ENCODE measurements around the gene KCNK15.
A peak's percentile ranks its signal among the peaks of the same experiment; 100 is the strongest.

The KCNK15 gene

GRCh38 chr20:44747166-44748004, 1.7 kb downstream of the KCNK15 start:
- DNase-seq (ENCODE audit: low read depth) = peak; percentile 70
- H3K4me3 ChIP-seq (ENCODE audit: low read depth, low read length) = no peak overlapping the region
- peak; percentile 73 for TF ChIP-seq CTCF (IDR thresholded peaks at IDR 0.05; ENCODE audit: insufficient read depth, low read depth, low read length, missing control alignments)

- DNase-seq (ENCODE audit: low read depth) = no peak
These were observed 2.3 kb downstream of the KCNK15 start for GRCh38 chr20:44748005-44748370.

GRCh38 chr20:44750081-44750805, 4.6 kb downstream of the KCNK15 start:
- no peak for DNase-seq (ENCODE audit: low read depth)
- H3K4me3 ChIP-seq (ENCODE audit: low read depth, low read length) = no peak overlapping the region
- no peak for TF ChIP-seq CTCF (IDR thresholded peaks at IDR 0.05; ENCODE audit: insufficient read depth, low read depth, low read length, missing control alignments)

More at GRCh38 chr20:44748005-44748370, 2.3 kb downstream of the KCNK15 start:
- no peak for TF ChIP-seq CTCF (IDR thresholded peaks at IDR 0.05; ENCODE audit: insufficient read depth, low read depth, low read length, missing control alignments)
- H3K4me3 ChIP-seq (ENCODE audit: low read depth, low read length) = no peak overlapping the region

- H3K4me3 ChIP-seq (ENCODE audit: low read depth, low read length) = no peak overlapping the region
- DNase-seq (ENCODE audit: low read depth) = no peak
- no peak for TF ChIP-seq CTCF (IDR thresholded peaks at IDR 0.05; ENCODE audit: insufficient read depth, low read depth, low read length, missing control alignments)
These were observed 6.7 kb downstream of the KCNK15 start for GRCh38 chr20:44752099-44752931.

GRCh38 chr20:44754554-44754953, 8.9 kb downstream of the KCNK15 start:
- no peak overlapping the region for H3K4me3 ChIP-seq (ENCODE audit: low read depth, low read length)
- no peak for DNase-seq (ENCODE audit: low read depth)
- no peak for TF ChIP-seq CTCF (IDR thresholded peaks at IDR 0.05; ENCODE audit: insufficient read depth, low read depth, low read length, missing control alignments)

- no peak overlapping the region for H3K4me3 ChIP-seq (ENCODE audit: low read depth, low read length)
- TF ChIP-seq CTCF (IDR thresholded peaks at IDR 0.05; ENCODE audit: insufficient read depth, low read depth, low read length, missing control alignments) = no peak
- DNase-seq (ENCODE audit: low read depth) = no peak
These were observed 10.5 kb downstream of the KCNK15 start for GRCh38 chr20:44756011-44756688.
